Natural killer cell (primary cell): ENCODE results near the gene GNPAT. TPM values are rescaled to one million over a fixed set of nuclear protein-coding genes. Genes with fewer than 3 reads are reported as not detected.

Source experiments
- ATAC-seq, 3 donors: fragments of 150-1000 bp in 2 of 3; fragments of 200-7000 bp in 1 of 3; cut with Tn5 transposase; 1 replicate in 1 of 3; 2 replicates in 2 of 3; pipeline ENCODE4 v1.10.0; 2021; ENCODE audit warnings: mild to moderate bottlenecking in 2 of 3, moderate library complexity in 2 of 3
- DNase-seq, 2 donors: peaks; one replicate each; pipeline versions ENCODE4 v3.0.0 to v3.0.0-alpha.2; 2013 to 2021; ENCODE audit warnings: mixed read lengths in 1 of 2
- H3K27ac ChIP-seq: one replicate; pipeline ENCODE4 v1.5.1; 2013; ENCODE audit warnings: mild to moderate bottlenecking, low read length
- H3K27me3 ChIP-seq: one replicate; pipeline ENCODE4 v1.6.1; 2013; ENCODE audit warnings: low read length; ENCODE audit not compliant: control insufficient read depth, insufficient read depth
- H3K36me3 ChIP-seq: one replicate; pipeline ENCODE4 v1.6.1; 2013; ENCODE audit warnings: low read length; ENCODE audit not compliant: control insufficient read depth, insufficient read depth
- H3K4me1 ChIP-seq: one replicate; pipeline ENCODE4 v1.6.1; 2013; ENCODE audit warnings: low read length; ENCODE audit not compliant: control insufficient read depth, insufficient read depth
- H3K4me3 ChIP-seq: one replicate; pipeline ENCODE4 v1.5.1; 2013; ENCODE audit warnings: low read length
- H3K9me3 ChIP-seq: one replicate; pipeline ENCODE4 v1.6.1; 2013; ENCODE audit warnings: low read length; ENCODE audit not compliant: control insufficient read depth, insufficient read depth
- H3K27ac Mint-ChIP-seq, 2 donors: one replicate each; pipeline ENCODE4 v1.8.0; 2022; ENCODE audit warnings: mild to moderate bottlenecking in 2 of 2, mixed read lengths in 2 of 2, moderate library complexity in 1 of 2
- H3K27me3 Mint-ChIP-seq, 2 donors: one replicate each; pipeline ENCODE4 v1.8.0; 2022; ENCODE audit warnings: low read depth in 2 of 2, mixed read lengths in 2 of 2
- H3K36me3 Mint-ChIP-seq: one replicate; pipeline ENCODE4 v1.8.0; 2022; ENCODE audit warnings: mixed read lengths
- H3K4me1 Mint-ChIP-seq, 2 donors: one replicate each; pipeline ENCODE4 v1.8.0; 2022; ENCODE audit warnings: mixed read lengths in 2 of 2
- H3K4me3 Mint-ChIP-seq: one replicate; pipeline ENCODE4 v1.8.0; 2022; ENCODE audit warnings: mild to moderate bottlenecking, moderate library complexity, mixed read lengths
- H3K9me3 Mint-ChIP-seq, 2 donors: one replicate each; pipeline ENCODE4 v1.8.0; 2022; ENCODE audit warnings: mixed read lengths in 2 of 2
- CTCF ChIP-seq: fragments of 200-600 bp; IDR thresholded peaks from one replicate; pipeline ENCODE4 v1.8.0; 2022; ENCODE audit warnings: antibody characterized with exemption
- WGBS: methylation state at CpG from one replicate; pipeline ENCODE4 v1.1.7; 2013; ENCODE audit warnings: missing lambda C conversion rate; ENCODE audit not compliant: insufficient coverage; 5-methylcytosine and 5-hydroxymethylcytosine counted together
- intact Hi-C: fragments of 100-400 bp; cut with micrococcal nuclease; formaldehyde crosslinking; loops from one replicate; pipeline ENCODE4 v1.14.2; 2022
- total RNA-seq, 4 donors: library from RNA; stranded (reverse); fragments of 120-200 nt in 1 of 4; gene quantifications; one replicate each; pipeline versions ENCODE4 v1.2.3 to v1.2.4, GENCODE V29; 2013 to 2022

Gene GNPAT
- total RNA-seq, 3 donors from 2014 or later (not counting 1 experiment from before 2014, with no cell fraction given): 20.5 to 29.3 (median 23.1) TPM

- WGBS: 98% methylated on average over 7 of the region's 7 CpGs
- DNase-seq: no peak
- H3K27me3 ChIP-seq: no peaks in the 10 kb centered on the region
Measured at GRCh38 chr1:231199868-231200267, 41.1 kb upstream of the GNPAT start.

GRCh38 chr1:231200388-231201031 lies 40.5 kb upstream of the GNPAT start:
- 83% methylated on average over 8 of the region's 8 CpGs for WGBS
- TF ChIP-seq CTCF: no peak
- peaks cover 9 to 43% of the 10 kb centered on the region in 2 donors for H3K27me3 Mint-ChIP-seq
- peaks cover 5 to 6% of the 10 kb centered on the region in 2 donors for H3K4me1 Mint-ChIP-seq
- H3K9me3 Mint-ChIP-seq: no peaks in the 10 kb centered on the region
- H3K27ac ChIP-seq: no peak overlapping the region
- DNase-seq: no peak
- H3K9me3 ChIP-seq: no peaks in the 10 kb centered on the region
- H3K4me3 Mint-ChIP-seq: no peak overlapping the region
- intact Hi-C loops: no loop called here
- no peaks in the 10 kb centered on the region for H3K36me3 ChIP-seq
- H3K27ac Mint-ChIP-seq: no peak overlapping the region
- H3K4me3 ChIP-seq: no peak overlapping the region
- no peaks in the 10 kb centered on the region for H3K27me3 ChIP-seq
- H3K36me3 Mint-ChIP-seq: no peaks in the 10 kb centered on the region
- peaks cover 9% of the 10 kb centered on the region for H3K4me1 ChIP-seq
- ATAC-seq: no peak

More at GRCh38 chr1:231199868-231200267, 41.1 kb upstream of the GNPAT start:
- Histone ChIP-seq H3K36me3 (no peaks in the 10 kb centered on the region), H3K4me1 (peaks cover 9% of the 10 kb centered on the region), H3K9me3 (no peaks in the 10 kb centered on the region), H3K4me3 (no peak overlapping the region), H3K27ac (no peak overlapping the region)
- Mint-ChIP-seq H3K36me3 (no peaks in the 10 kb centered on the region), H3K9me3 (no peaks in the 10 kb centered on the region), H3K4me1 (peaks cover 5 to 6% of the 10 kb centered on the region in 2 donors), H3K27ac (no peak overlapping the region), H3K4me3 (no peak overlapping the region), H3K27me3 (peaks cover 9 to 39% of the 10 kb centered on the region in 2 donors)
- ATAC-seq: no peak
- no peak for TF ChIP-seq CTCF
- intact Hi-C loops: no loop called here

GRCh38 chr1:231201375-231201978 lies 39.5 kb upstream of the GNPAT start:
- peaks cover 6 to 36% of the 10 kb centered on the region in 2 donors for H3K27me3 Mint-ChIP-seq
- Histone ChIP-seq H3K9me3 (no peaks in the 10 kb centered on the region), H3K27me3 (no peaks in the 10 kb centered on the region), H3K36me3 (no peaks in the 10 kb centered on the region), H3K4me3 (no peak overlapping the region), H3K4me1 (peaks cover 9% of the 10 kb centered on the region), H3K27ac (no peak overlapping the region)
- intact Hi-C loops: no loop called here
- DNase-seq (no peak), ATAC-seq (no peak)
- H3K4me3 Mint-ChIP-seq: no peak overlapping the region
- H3K36me3 Mint-ChIP-seq: no peaks in the 10 kb centered on the region
- TF ChIP-seq CTCF: no peak
- no peak overlapping the region for H3K27ac Mint-ChIP-seq
- no peaks in the 10 kb centered on the region for H3K9me3 Mint-ChIP-seq
- 87% methylated on average over 16 of the region's 16 CpGs for WGBS
- peaks cover 5 to 6% of the 10 kb centered on the region in 2 donors for H3K4me1 Mint-ChIP-seq
